ENCODE results near the gene ITGA8. TPM values are rescaled to one million over a fixed set of nuclear protein-coding genes. Genes with fewer than 3 reads are reported as not detected.

Gene ITGA8
- total and polyA plus RNA-seq, 2 of the 4 experiments (the other 2 are of a cell fraction): under 0.01 to 0.02 TPM

GRCh38 chr10:15543994-15544393 lies 175.7 kb downstream of the ITGA8 start:
- no TSS peak for BruUV-seq (replicated peaks)
- no peak overlapping the region for H2BK20ac ChIP-seq (ENCODE audit: low read depth, low read length)
- TF ChIP-seq ELK1 (IDR thresholded peaks at IDR 0.05; ENCODE audit: borderline replicate concordance, low read depth, low read length): no peak
- no peak for TF ChIP-seq CEBPB (IDR thresholded peaks at IDR 0.05; ENCODE audit: low read depth, low read length)
- no peak for TF ChIP-seq RAD21 (IDR thresholded peaks at IDR 0.05; ENCODE audit: low read length)
- no peak for TF ChIP-seq MAZ (IDR thresholded peaks at IDR 0.05; ENCODE audit: borderline replicate concordance, low read depth, low read length)
- no peak for TF ChIP-seq RFX5 (IDR thresholded peaks at IDR 0.05; ENCODE audit: low read depth, low read length)
- no peak for TF ChIP-seq BHLHE40 (IDR thresholded peaks at IDR 0.05; ENCODE audit: low read depth, low read length)
- TF ChIP-seq SMC3 (IDR thresholded peaks at IDR 0.05; ENCODE audit: low read depth, low read length): no peak
- no peak for TF ChIP-seq MXI1 (IDR thresholded peaks at IDR 0.05; ENCODE audit: borderline replicate concordance, low read depth, low read length)
- no peak for TF ChIP-seq POLR2A (IDR thresholded peaks at IDR 0.05; ENCODE audit: low read depth, low read length)
- no peak for TF ChIP-seq FOS (IDR thresholded peaks at IDR 0.05; ENCODE audit: low read depth, low read length)
- no peak for TF ChIP-seq MAFK (IDR thresholded peaks at IDR 0.05; ENCODE audit: low read depth, low read length)
- TF ChIP-seq NFE2L2 (IDR thresholded peaks at IDR 0.05; ENCODE audit: low read depth, low read length): no peak
- no peak for TF ChIP-seq CHD1 (IDR thresholded peaks at IDR 0.05; ENCODE audit: low read depth, low read length)
- TF ChIP-seq CTCF (conservative IDR thresholded peaks at IDR 0.05; ENCODE audit: low read depth, low read length): no peak
- TF ChIP-seq RCOR1 (IDR thresholded peaks at IDR 0.05; ENCODE audit: insufficient replicate concordance, low read length): no peak
- POLR2A ChIA-PET (ENCODE audit: unreplicated experiment): no interaction called here
- H3K18ac ChIP-seq (ENCODE audit: low read depth, low read length): no peak overlapping the region
- H3K9me3 ChIP-seq (ENCODE audit: control insufficient read depth, insufficient read depth, low read length): peaks cover 4% of the 10 kb centered on the region
- DNase-seq (no peak), ATAC-seq (ENCODE audit: low read depth) (no peak)
- no peak overlapping the region for H3K4me2 ChIP-seq (ENCODE audit: low read depth, low read length)
- no peaks in the 10 kb centered on the region for H3K4me1 ChIP-seq (ENCODE audit: control insufficient read depth, insufficient read depth, low read length)
- no peaks in the 10 kb centered on the region for H4K20me1 ChIP-seq (ENCODE audit: insufficient read depth, low read length)
- no peaks in the 10 kb centered on the region for H3K9me1 ChIP-seq (ENCODE audit: insufficient read depth, low read length)
- H3K27ac ChIP-seq (ENCODE audit: insufficient read depth, low read length): no peak overlapping the region
- no peak overlapping the region for H4K8ac ChIP-seq (ENCODE audit: low read depth in 2 of 2, low read length in 2 of 2)
- in situ Hi-C loops (cut with MboI; ENCODE audit: low sequenced_read_pairs): no loop called here
- H3K36me3 ChIP-seq (ENCODE audit: control insufficient read depth, insufficient read depth, low read length): no peaks in the 10 kb centered on the region
- H2BK5ac ChIP-seq (ENCODE audit: low read depth, low read length, poor library complexity, severe bottlenecking): no peak overlapping the region
- H3K9ac ChIP-seq (ENCODE audit: low read depth, low read length): no peak overlapping the region
- H3K4me3 ChIP-seq (ENCODE audit: insufficient read depth, low read depth, low read length): no peak overlapping the region
- peaks cover 2% of the 10 kb centered on the region; the same call in 1 of the 2 replicates for H3K27me3 ChIP-seq (ENCODE audit: control insufficient read depth, insufficient read depth, low read length)
- H3K4ac ChIP-seq (ENCODE audit: low read depth, low read length): no peak overlapping the region
- H3K79me1 ChIP-seq (ENCODE audit: low read depth in 1 of 2, low read length in 2 of 2): no peaks in the 10 kb centered on the region
- no peak overlapping the region for H2BK120ac ChIP-seq (ENCODE audit: low read depth, low read length)
- H3K23ac ChIP-seq (ENCODE audit: low read depth, low read length): no peak overlapping the region
- intact Hi-C loops (cut with micrococcal nuclease): no loop called here
- no peak overlapping the region for H2BK15ac ChIP-seq (ENCODE audit: low read depth, low read length)
- no peak overlapping the region for H4K5ac ChIP-seq (ENCODE audit: low read depth, low read length)
- H2AK9ac ChIP-seq (replicated peaks; ENCODE audit: low read depth, low read length, poor library complexity): no peak overlapping the region
- H2AFZ ChIP-seq (replicated peaks; ENCODE audit: low read length, poor library complexity): no peak overlapping the region
- no peak overlapping the region for H3K56ac ChIP-seq (ENCODE audit: extremely low read depth, insufficient read depth, low read length)
- dilution Hi-C loops (cut with HindIII; ENCODE audit: low sequenced_read_pairs, unreplicated experiment): no loop called here
- no peak overlapping the region for H2AK5ac ChIP-seq (ENCODE audit: low read depth, low read length)
- H4K91ac ChIP-seq (ENCODE audit: insufficient read depth, low read depth, low read length): no peak overlapping the region
- no CpG with 5 or more reads among the region's 1 CpG for WGBS, 2 experiments (ENCODE audit: extremely low coverage in 2 of 2, insufficient read length in 1 of 2)
- no peak overlapping the region for H3K14ac ChIP-seq (replicated peaks; ENCODE audit: low read depth, low read length)
- CTCF ChIA-PET: no interaction called here
